ENCODE data around the gene AATF. TPM values are rescaled to one million over a fixed set of nuclear protein-coding genes. Genes with fewer than 3 reads are reported as not detected.

The AATF gene
- total and polyA plus RNA-seq, 11 donors = 15.2 to 51.6 (median 28.9) TPM

DNA sequence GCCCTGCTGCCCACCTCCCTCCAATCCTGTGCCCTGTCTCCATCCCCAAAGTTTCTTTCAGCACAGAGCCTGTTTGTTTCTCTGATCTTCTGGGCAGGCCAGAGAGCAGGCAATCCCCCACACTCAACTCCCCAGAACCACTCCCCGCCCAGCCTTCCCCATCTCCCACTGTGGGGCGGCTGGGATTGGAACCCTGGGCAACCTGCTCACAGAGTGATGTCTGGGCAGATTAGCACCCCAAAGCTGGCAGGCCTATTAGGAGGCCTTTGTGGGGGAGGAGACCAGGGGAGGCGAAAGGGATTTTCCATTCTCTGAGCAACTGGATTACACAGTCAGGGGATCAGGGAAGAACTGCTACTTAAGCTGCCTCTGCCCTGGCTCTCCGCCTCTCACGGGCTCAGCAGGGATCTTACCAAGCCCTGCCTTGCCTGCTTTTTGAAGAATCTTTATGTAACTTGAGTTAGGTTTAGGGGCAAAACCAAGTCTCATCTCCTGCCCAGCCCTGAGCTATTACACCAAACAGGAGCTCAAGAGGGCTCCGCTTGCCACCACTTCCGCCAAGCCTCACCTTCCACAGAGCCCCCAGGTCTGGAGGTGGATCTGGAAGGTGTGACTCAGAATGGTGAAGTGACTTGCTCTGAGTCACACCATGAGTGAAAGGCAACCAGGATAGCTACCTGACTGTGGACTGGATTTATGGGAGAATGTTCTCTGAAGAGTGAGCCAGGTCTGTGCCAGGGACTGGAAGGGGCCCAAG, 27.5 kb upstream of the AATF start:
- Histone ChIP-seq H3K27ac (no peak overlapping the region), H3K4me1 (no peaks in the 10 kb centered on the region), H3K36me3 (no peaks in the 10 kb centered on the region), H3K9me3 (no peaks in the 10 kb centered on the region), H3K27me3 (peaks cover 11 to 78% (median 48%) of the 10 kb centered on the region in 9 donors), H3K4me3 (no peak overlapping the region)
- TF ChIP-seq POLR2A (IDR thresholded peaks at IDR 0.05) = no peak
- TF ChIP-seq, protein P1, sequence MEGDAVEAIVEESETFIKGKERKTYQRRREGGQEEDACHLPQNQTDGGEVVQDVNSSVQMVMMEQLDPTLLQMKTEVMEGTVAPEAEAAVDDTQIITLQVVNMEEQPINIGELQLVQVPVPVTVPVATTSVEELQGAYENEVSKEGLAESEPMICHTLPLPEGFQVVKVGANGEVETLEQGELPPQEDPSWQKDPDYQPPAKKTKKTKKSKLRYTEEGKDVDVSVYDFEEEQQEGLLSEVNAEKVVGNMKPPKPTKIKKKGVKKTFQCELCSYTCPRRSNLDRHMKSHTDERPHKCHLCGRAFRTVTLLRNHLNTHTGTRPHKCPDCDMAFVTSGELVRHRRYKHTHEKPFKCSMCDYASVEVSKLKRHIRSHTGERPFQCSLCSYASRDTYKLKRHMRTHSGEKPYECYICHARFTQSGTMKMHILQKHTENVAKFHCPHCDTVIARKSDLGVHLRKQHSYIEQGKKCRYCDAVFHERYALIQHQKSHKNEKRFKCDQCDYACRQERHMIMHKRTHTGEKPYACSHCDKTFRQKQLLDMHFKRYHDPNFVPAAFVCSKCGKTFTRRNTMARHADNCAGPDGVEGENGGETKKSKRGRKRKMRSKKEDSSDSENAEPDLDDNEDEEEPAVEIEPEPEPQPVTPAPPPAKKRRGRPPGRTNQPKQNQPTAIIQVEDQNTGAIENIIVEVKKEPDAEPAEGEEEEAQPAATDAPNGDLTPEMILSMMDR (IDR thresholded peaks at IDR 0.05) = no peak
- peak in 1 of 5 donors; percentile 1 for DNase-seq
- ATAC-seq = no peak
- 69 to 72% (median 70%) methylated on average over 7 of the region's 7 CpGs for WGBS, 4 donors
- intact Hi-C loops (cut with DNase I) = no loop called here

DNA sequence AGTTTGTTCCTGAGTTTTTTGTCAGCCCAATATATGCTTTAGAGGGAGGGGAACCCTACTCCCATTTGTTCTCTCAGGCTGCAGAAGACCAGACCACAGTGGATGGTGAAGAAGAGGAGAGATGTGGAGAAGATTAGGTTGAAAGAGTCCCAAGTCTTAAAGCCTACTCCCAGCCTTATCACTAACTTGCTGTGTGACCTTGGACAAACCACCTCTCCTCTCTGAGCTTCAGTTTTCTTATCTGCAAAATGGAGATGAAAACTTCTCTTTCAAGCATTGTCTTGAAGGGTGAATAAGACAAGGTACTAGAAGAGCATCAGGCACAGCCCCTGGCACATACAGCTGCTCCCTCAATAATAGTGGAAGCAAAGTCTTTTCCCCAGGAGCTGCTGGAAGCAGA, 26.6 kb upstream of the AATF start:
- Histone ChIP-seq H3K36me3 (no peaks in the 10 kb centered on the region), H3K4me3 (no peak overlapping the region), H3K27ac (no peak overlapping the region), H3K9me3 (no peaks in the 10 kb centered on the region), H3K27me3 (peaks cover 11 to 86% (median 54%) of the 10 kb centered on the region in 9 donors), H3K4me1 (no peaks in the 10 kb centered on the region)
- ATAC-seq = no peak
- no peak for DNase-seq
- intact Hi-C loops (cut with DNase I) = no loop called here
- TF ChIP-seq, protein P1 (IDR thresholded peaks at IDR 0.05) = no peak
- TF ChIP-seq POLR2A (IDR thresholded peaks at IDR 0.05) = no peak

DNA sequence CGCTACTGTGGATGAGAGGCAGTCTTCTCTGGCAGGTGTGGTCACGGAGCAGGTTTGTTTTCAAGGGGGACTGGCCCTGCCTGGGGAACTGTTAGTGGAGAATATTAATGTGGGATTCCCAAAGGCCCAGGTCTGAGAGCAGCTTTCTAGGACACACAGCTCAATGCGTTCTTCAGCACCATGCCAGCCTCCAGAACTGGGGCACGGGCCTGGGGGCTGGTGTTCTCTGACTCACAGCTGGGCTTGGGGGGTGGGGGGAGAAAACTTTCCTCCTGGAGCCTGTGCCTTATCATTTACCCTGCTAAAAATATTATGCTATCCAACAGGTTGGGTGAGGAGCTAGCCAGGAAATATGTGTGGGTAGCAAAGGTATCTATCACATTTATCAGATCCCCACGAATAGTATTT, 24.9 kb upstream of the AATF start:
- Histone ChIP-seq H3K27ac (no peak overlapping the region), H3K36me3 (no peaks in the 10 kb centered on the region), H3K4me1 (peaks cover 0 to 12% (median 0%) of the 10 kb centered on the region in 12 donors), H3K27me3 (peaks cover 16 to 98% (median 66%) of the 10 kb centered on the region in 9 donors), H3K4me3 (no peak overlapping the region), H3K9me3 (no peaks in the 10 kb centered on the region)
- DNase-seq (peak in 1 of 5 donors; percentile 10), ATAC-seq (no peak)
- intact Hi-C loops (cut with DNase I) = no loop called here
- TF ChIP-seq, protein P1 (IDR thresholded peaks at IDR 0.05) = no peak
- TF ChIP-seq POLR2A (IDR thresholded peaks at IDR 0.05) = no peak
- 39 to 63% (median 56%) methylated on average over 3 to 5 of the region's 5 CpGs for WGBS, 4 donors

DNA sequence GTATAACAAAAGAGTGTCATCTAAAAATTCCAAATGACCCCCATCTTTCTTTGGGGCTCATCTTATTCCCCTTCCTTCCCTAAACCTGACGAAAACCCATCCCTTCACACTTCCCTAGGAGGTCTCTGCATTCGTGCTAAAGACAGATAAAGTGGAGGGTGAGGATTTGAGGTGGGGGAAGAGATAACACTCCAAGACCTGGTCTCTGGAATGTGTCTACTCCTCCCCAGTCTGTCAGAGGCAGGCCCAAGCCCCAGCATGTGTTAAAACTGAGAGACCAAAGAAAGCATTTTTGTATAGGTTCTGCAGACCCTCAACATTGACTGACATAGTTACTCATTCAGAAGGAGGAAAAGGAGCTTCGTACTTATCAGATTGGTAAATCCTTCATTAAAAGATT, 22.5 kb upstream of the AATF start:
- intact Hi-C loops (cut with DNase I) = no loop called here
- Histone ChIP-seq H3K27ac (no peak overlapping the region), H3K4me1 (peaks cover 0 to 12% (median 0%) of the 10 kb centered on the region in 12 donors), H3K4me3 (no peak overlapping the region), H3K27me3 (peaks cover 33 to 98% (median 69%) of the 10 kb centered on the region in 9 donors), H3K9me3 (no peaks in the 10 kb centered on the region), H3K36me3 (no peaks in the 10 kb centered on the region)
- 71 to 78% (median 71%) methylated on average over 3 of the region's 3 CpGs for WGBS, 4 donors
- no peak for TF ChIP-seq POLR2A (IDR thresholded peaks at IDR 0.05)
- TF ChIP-seq, protein P1 (IDR thresholded peaks at IDR 0.05) = no peak
- DNase-seq (no peak), ATAC-seq (no peak)
